MM.1S (cell line): ENCODE results near the gene CYP2A13.

Source experiments
- EZH2 ChIP-seq: fragments of 300-600 bp; sonication (generic); optimal IDR thresholded peaks from 2 replicates; pipeline ENCODE3; 2017; ENCODE audit warnings: low read depth, mild to moderate bottlenecking, antibody characterized with exemption, low read length, mixed read lengths
- EZH2phosphoT487 ChIP-seq: fragments of 300-600 bp; sonication (generic); IDR thresholded peaks from 2 replicates; pipeline ENCODE4 v1.6.1; 2018; ENCODE audit warnings: antibody characterized with exemption, low read length
- TF ChIP-seq, protein P1 (sequence below): fragments of 300-600 bp; sonication (generic); IDR thresholded peaks from 2 replicates; pipeline ENCODE4 v1.5.1; 2016; ENCODE audit warnings: antibody characterized with exemption, low read length, mixed read lengths

DNA sequence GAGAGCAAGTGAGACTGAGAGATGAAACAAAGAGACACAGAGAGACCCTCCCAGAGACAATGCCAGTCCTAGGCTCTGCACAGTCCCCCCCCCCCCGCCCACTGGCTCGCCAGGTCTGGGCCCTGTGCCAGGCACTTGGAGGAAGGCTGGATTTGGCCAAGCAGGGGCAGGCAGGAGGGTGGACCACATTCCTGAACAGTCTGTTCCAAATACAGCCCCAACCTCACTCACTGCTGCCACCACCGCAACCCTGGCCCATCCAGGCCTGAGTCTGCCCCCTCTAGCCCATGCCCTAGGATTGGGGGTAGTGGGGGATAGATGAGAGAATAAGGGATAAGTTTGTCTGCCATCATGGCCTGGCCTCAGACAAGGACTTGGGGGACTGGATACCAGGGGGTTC is 45.0 kb downstream of the CYP2A13 start:
- no peak for TF ChIP-seq EZH2
- TF ChIP-seq, protein P1, sequence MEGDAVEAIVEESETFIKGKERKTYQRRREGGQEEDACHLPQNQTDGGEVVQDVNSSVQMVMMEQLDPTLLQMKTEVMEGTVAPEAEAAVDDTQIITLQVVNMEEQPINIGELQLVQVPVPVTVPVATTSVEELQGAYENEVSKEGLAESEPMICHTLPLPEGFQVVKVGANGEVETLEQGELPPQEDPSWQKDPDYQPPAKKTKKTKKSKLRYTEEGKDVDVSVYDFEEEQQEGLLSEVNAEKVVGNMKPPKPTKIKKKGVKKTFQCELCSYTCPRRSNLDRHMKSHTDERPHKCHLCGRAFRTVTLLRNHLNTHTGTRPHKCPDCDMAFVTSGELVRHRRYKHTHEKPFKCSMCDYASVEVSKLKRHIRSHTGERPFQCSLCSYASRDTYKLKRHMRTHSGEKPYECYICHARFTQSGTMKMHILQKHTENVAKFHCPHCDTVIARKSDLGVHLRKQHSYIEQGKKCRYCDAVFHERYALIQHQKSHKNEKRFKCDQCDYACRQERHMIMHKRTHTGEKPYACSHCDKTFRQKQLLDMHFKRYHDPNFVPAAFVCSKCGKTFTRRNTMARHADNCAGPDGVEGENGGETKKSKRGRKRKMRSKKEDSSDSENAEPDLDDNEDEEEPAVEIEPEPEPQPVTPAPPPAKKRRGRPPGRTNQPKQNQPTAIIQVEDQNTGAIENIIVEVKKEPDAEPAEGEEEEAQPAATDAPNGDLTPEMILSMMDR: no peak
- TF ChIP-seq EZH2phosphoT487: no peak
